CD4-positive, alpha-beta T cell treated with Interleukin-4 for 1 hour (primary cell): ENCODE results near the gene SLC26A6.

Source experiments
- DNase-seq, 2 donors: peaks; one replicate each; pipeline ENCODE4 v3.0.0-alpha.2; 2020 to 2022

The SLC26A6 gene

GRCh38 chr3:48597408-48597800, 37.9 kb downstream of the SLC26A6 start:
- no peak for DNase-seq

DNA sequence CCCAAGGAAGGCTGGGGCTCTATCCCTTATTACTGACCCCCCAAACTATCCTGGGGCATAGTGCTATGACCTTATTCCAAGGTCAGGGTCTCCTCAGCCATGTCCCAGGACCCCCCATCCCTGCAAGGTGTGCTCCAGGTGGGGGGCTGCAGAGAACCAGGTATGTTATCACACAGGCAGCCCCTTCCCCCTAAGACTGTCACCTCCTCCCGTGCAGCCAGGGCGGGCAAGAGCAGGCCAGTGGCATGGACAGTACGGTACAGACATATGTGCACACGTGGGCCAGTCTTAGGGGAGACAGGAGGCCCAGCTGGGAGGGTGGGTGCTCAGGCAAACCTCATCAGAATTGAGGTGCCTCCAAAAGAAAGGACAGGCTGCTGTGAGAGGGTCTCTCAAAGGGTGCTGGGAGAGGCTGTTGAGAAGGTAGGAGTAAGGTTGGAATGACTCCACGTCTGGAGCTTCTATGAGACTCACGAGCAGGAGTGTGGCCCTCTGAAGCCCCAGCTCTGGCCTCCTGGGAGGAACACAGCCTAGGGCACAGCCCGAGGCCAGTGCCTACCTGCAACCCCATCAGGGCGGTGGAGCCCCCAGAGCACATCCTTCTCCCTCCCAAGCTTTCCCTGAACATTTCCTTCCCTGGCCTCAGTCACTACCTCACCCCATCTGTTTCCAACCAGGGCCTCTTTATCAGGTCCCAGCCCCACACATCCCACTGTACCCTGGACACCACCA, 38.4 kb downstream of the SLC26A6 start:
- no peak for DNase-seq

DNA sequence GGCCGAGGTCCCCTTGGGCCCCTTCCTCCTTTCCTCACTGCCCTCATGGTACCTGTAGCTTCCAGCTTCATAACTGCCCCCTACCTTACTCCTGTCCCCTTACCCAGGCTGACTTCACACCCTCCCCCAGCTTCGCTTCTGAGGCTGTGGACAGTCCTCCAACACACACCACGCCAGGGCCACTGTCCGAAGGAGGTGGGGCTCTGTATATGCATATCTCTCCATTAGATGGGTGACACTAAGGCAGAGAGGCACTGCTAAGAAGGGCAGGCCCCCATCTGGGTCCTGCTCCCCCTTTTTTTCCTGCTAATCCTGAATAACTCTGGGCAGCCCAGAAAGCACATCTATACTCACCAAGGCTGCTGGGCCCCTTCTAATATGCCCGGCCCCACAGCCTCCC, 39.1 kb downstream of the SLC26A6 start:
- DNase-seq, result no peak

DNA sequence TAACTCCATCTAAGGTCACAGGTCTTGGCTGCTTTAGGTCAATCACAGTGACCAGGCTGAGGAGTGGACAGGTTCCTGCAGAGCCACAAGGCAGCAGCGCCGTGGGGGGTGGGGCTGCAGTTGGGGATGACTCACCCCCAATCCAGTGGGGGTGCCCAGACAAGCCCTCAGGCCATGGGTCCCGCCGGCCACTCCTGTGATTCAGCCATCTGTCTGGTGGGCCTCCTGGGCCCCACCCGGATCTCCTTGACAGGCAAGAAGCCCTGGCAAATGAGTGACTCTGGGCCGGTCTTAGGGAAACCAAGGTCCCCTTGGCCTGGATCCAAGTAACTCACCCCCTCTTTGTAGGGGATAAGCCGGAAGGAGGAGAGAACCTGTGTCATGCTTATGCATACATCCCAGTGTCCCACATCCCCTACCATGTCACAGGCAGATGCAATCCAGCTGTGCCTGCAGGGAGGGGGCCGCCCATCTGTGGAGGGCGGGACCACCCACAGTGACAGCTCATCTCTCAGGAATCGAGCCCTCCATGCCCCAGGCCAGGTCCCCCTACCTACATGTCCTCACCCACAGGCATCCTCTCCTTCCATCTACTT, 39.6 kb downstream of the SLC26A6 start:
- peak in 1 of 2 donors; percentile 26 for DNase-seq

- no peak for DNase-seq
Observed at GRCh38 chr3:48595075-48595525, 40.2 kb downstream of the SLC26A6 start, which contains the start of gene COL7A1. Gene COL7A1, minus strand, starts transcription at chr3:48595329. Its CDS starts 170 bp downstream, at chr3:48595159.

GRCh38 chr3:48594417-48595049, 40.7 kb downstream of the SLC26A6 start:
- no peak for DNase-seq

- DNase-seq, result no peak
Observed at GRCh38 chr3:48593337-48593736, 41.9 kb downstream of the SLC26A6 start.

- DNase-seq, result no peak
Observed at GRCh38 chr3:48592519-48593087, 42.7 kb downstream of the SLC26A6 start.

- no peak for DNase-seq
Observed at GRCh38 chr3:48591886-48592518, 43.3 kb downstream of the SLC26A6 start.

DNA sequence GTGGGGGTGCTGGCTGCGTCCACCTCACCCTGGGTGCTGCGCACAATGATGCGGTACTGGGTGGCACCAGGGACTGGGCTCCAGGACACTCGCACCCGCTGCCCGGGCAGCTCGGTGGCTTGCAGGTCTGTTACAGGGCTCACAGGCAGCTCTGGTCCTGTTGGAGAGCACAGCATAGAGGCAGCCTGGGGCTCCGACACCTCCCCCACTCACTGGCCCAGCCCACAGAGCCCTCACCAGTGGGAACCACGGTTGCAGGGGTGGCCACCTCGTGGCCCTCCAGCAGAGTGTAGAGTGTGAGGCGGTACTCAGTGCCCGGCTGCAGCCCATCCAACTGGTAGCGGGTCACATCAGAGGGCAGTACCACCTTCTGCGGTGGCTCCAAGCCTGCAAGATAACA, 43.8 kb downstream of the SLC26A6 start:
- no peak for DNase-seq

- no peak for DNase-seq
Observed at GRCh38 chr3:48588230-48588629, 47.0 kb downstream of the SLC26A6 start.

- no peak for DNase-seq
Observed at GRCh38 chr3:48587686-48588085, 47.6 kb downstream of the SLC26A6 start.

- DNase-seq, result no peak
Observed at GRCh38 chr3:48585411-48585810, 49.9 kb downstream of the SLC26A6 start.

GRCh38 chr3:48584836-48585235, 50.4 kb downstream of the SLC26A6 start:
- no peak for DNase-seq

DNA sequence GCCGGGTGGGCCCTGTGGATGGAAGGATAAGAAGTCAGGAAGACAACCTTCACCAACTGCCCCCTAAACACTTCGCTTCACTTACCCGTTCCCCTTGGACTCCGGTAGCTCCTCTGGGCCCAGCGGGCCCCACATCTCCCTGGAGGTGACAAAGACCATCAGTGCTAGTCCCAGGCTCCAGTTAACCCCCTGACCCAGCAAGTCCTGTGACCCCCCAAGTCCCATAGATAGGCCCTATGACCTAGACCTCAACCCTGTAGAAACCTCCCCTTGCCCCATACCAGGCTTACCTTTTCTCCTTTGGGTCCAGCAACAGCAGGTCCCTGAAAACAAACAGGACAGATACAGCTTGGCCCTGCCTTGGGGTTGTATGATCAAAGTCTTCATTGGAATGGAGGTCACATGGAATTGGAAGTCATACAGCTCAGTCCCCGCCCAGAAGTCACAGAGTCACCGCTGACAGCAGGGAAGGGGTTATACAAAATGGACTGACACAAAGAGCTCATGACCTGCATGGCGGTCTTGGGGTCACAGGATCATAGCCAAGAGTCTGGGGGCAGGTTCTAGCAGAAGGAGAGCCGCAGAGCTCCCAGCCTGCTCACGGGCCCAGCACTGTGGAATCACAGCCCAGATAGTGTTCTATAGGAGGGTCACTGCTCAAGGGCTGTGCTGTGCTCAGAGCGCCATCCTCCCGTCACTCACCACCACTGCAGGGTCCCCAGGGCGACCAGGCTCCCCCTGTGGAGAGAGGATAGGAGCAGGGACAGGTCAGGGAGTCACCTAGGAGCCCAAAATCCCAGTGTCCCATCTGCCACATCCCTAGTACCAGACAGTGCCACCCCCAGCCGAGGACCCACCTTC, 53.4 kb downstream of the SLC26A6 start:
- DNase-seq, result no peak

GRCh38 chr3:48576647-48577046, 58.6 kb downstream of the SLC26A6 start:
- DNase-seq, result no peak
